HepG2 (cell line): ENCODE results near the gene SYNE3. TPM values are rescaled to one million over a fixed set of nuclear protein-coding genes. Genes with fewer than 3 reads are reported as not detected.

Experiments used
- ARHGAP35 ChIP-seq: sonication (generic); formaldehyde crosslinking; IDR thresholded peaks from 2 replicates; pipeline ENCODE4 v1.9.0; 2022; ENCODE audit warnings: mild to moderate bottlenecking, inconsistent platforms, moderate library complexity, missing genetic modification reagents, borderline replicate concordance
- ELF4 ChIP-seq: sonication (generic); formaldehyde crosslinking; IDR thresholded peaks from 2 replicates; pipeline ENCODE4 v1.5.0; 2020; ENCODE audit warnings: missing genetic modification reagents, mild to moderate bottlenecking, moderate library complexity, borderline replicate concordance
- HNF1A ChIP-seq, 2 experiments: sonication (generic) in 1 of 2; formaldehyde crosslinking in 1 of 2; IDR thresholded peaks; 2 replicates each; pipeline versions ENCODE4 v1.4.0 to v1.6.1; 2016 to 2020; ENCODE audit warnings: borderline replicate concordance in 1 of 2, low read depth in 1 of 2, mild to moderate bottlenecking in 1 of 2, missing genetic modification reagents in 1 of 2
- NFAT5 ChIP-seq: sonication (generic); formaldehyde crosslinking; IDR thresholded peaks from 2 replicates; pipeline ENCODE4 v1.4.0; 2020; ENCODE audit warnings: missing genetic modification reagents
- PATZ1 ChIP-seq: sonication (generic); formaldehyde crosslinking; IDR thresholded peaks from 2 replicates; pipeline ENCODE4 v1.4.0; 2020; ENCODE audit warnings: missing genetic modification reagents
- PRDM4 ChIP-seq: sonication (generic); formaldehyde crosslinking; IDR thresholded peaks from 2 replicates; pipeline ENCODE4 v1.9.0; 2021; ENCODE audit warnings: missing genetic modification reagents, borderline replicate concordance
- SRSF9 ChIP-seq: fragments of 200-400 bp; formaldehyde crosslinking; IDR thresholded peaks from 2 replicates; pipeline ENCODE4 v1.6.1; 2018; ENCODE audit warnings: borderline replicate concordance, mild to moderate bottlenecking, low read depth, low read length; ENCODE audit not compliant: insufficient read depth, poor library complexity, severe bottlenecking
- THAP7 ChIP-seq: sonication (generic); formaldehyde crosslinking; IDR thresholded peaks from 2 replicates; pipeline ENCODE4 v1.8.1; 2023; ENCODE audit warnings: mild to moderate bottlenecking, missing genetic modification reagents
- TSC22D2 ChIP-seq: sonication (generic); formaldehyde crosslinking; IDR thresholded peaks from 2 replicates; pipeline ENCODE4 v1.5.1; 2020; ENCODE audit warnings: missing genetic modification reagents, mild to moderate bottlenecking, borderline replicate concordance
- ZNF329 ChIP-seq: sonication (generic); formaldehyde crosslinking; IDR thresholded peaks from 2 replicates; pipeline ENCODE4 v1.9.0; 2021; ENCODE audit warnings: low read depth, mild to moderate bottlenecking, missing genetic modification reagents
- ZNF607 ChIP-seq: sonication (generic); formaldehyde crosslinking; IDR thresholded peaks from 2 replicates; pipeline ENCODE4 v1.5.1; 2020; ENCODE audit warnings: missing genetic modification reagents, mild to moderate bottlenecking, borderline replicate concordance
- polyA plus RNA-seq, 8 experiments: library from polyadenylated mRNA; depleted of rRNA in 3 of 8; stranded (reverse) in 7 of 8; unstranded in 1 of 8; fragments of >200 nt; fragmentation: Illumina TruSeq in 4 of 8; extraction: Trizol in 4 of 8; gene quantifications; 2 replicates each; pipeline versions ENCODE4 v1.2.1 to v1.2.3, GENCODE V29; 2011 to 2016; ENCODE audit warnings: low read depth in 4 of 8, missing spikeins in 1 of 8, mixed read lengths in 1 of 8; ENCODE audit not compliant: insufficient read depth in 1 of 8
- total RNA-seq, 5 experiments: library from RNA; depleted of rRNA; stranded (reverse); fragments of >200 nt; fragmentation: Illumina TruSeq; extraction: Trizol; gene quantifications; 2 replicates each; pipeline ENCODE4 v1.2.3, GENCODE V29; 2016; ENCODE audit warnings: low read depth in 1 of 5

Gene SYNE3
- total and polyA plus RNA-seq, 2 of the 13 experiments (the other 11 are each of a cell fraction or from before 2014, with no cell fraction given) = 7.8 to 8.0 TPM

- peak; percentile 24 for TF ChIP-seq PATZ1
- no peak for TF ChIP-seq ELF4 (CRISPR knock-in tag)
- no peak for TF ChIP-seq ARHGAP35 (CRISPR knock-in tag)
- no peak for TF ChIP-seq TSC22D2 (CRISPR knock-in tag)
- no peak for TF ChIP-seq PRDM4 (CRISPR knock-in tag)
- TF ChIP-seq HNF1A (IDR thresholded peaks at IDR 0.05; ENCODE audit: low read depth) = no peak
- TF ChIP-seq HNF1A (CRISPR knock-in tag; IDR thresholded peaks at IDR 0.05; ENCODE audit: borderline replicate concordance) = peak; percentile 56; the same call in 1 of the 2 replicates
- TF ChIP-seq ZNF329 (CRISPR knock-in tag) = no peak
- TF ChIP-seq NFAT5 (CRISPR knock-in tag) = no peak
- TF ChIP-seq THAP7 (CRISPR knock-in tag) = 0 out of 2 replicates have a peak, but pooled peaks have one; percentile 37
- TF ChIP-seq ZNF607 = no peak
- no peak for TF ChIP-seq SRSF9
These were observed 6.8 kb upstream of the SYNE3 start (continued) for GRCh38 chr14:95523051-95523814.
